Bladder microvascular endothelial cell (primary cell): ENCODE measurements around the gene ZNF512B. TPM values are rescaled to one million over a fixed set of nuclear protein-coding genes. Genes with fewer than 3 reads are reported as not detected.

Experiments used
- total RNA-seq: library from RNA; depleted of rRNA; stranded (reverse); fragments of >200 nt; gene quantifications from 2 replicates; pipeline ENCODE4 v1.2.3, GENCODE V29; 2014

Gene ZNF512B
- 6.3 and 10.5 TPM in 2 replicates for total RNA-seq

GRCh38 chr20:63969838-63970713 lies at the start of gene ZNF512B:
TSS of gene ZNF512B (minus strand) at chr20:63969930. CDS start at chr20:63967950, 1,980 bp downstream.

GRCh38 chr20:63980806-63981728 lies 11.3 kb upstream of the ZNF512B start, which contains the start of gene PRPF6:
TSS of gene PRPF6 (plus strand) at chr20:63981132. CDS start at chr20:63981246, 114 bp downstream.

GRCh38 chr20:63979557-63980316 lies 10.0 kb upstream of the ZNF512B start, which contains the start of gene SAMD10:
TSS of gene SAMD10 (minus strand) at chr20:63979642. CDS start at chr20:63979467, 175 bp downstream.

GRCh38 chr20:63955827-63956663 lies 13.7 kb downstream of the ZNF512B start, which contains the start of gene UCKL1:
TSS of gene UCKL1 (minus strand) at chr20:63956416. CDS start at chr20:63956372, 44 bp downstream.

Other genes starting within 250 kb of the ZNF512B start
- gene LIME1, start 233.3 kb downstream of the ZNF512B start, total RNA-seq: 1.9 and 3.2 TPM in 2 replicates
- 8.0 and 8.6 TPM in 2 replicates for gene SLC2A4RG, start 230.2 kb downstream of the ZNF512B start, total RNA-seq
- gene ZBTB46, start 138.7 kb downstream of the ZNF512B start, total RNA-seq: 28.7 and 46.9 TPM in 2 replicates
- not detected in 2 replicates for gene ABHD16B, start 108.4 kb downstream of the ZNF512B start, total RNA-seq
- 100 and 164 TPM in 2 replicates for gene TPD52L2, start 104.7 kb downstream of the ZNF512B start, total RNA-seq
- 56.2 and 97.5 TPM in 2 replicates for gene DNAJC5, start 74.8 kb downstream of the ZNF512B start, total RNA-seq
- 29.0 and 40.7 TPM in 2 replicates for gene UCKL1, start 13.5 kb downstream of the ZNF512B start, total RNA-seq
- 1.6 and 3.9 TPM in 2 replicates for gene SAMD10, start 9.7 kb upstream of the ZNF512B start, total RNA-seq
- 55.5 and 98.0 TPM in 2 replicates for gene PRPF6, start 11.2 kb upstream of the ZNF512B start, total RNA-seq
- gene C20orf204, start 66.3 kb upstream of the ZNF512B start, total RNA-seq: 2.8 and 4.5 TPM in 2 replicates
- 36.2 and 43.9 TPM in 2 replicates for gene SOX18, start 79.7 kb upstream of the ZNF512B start, total RNA-seq
- 26.4 and 32.9 TPM in 2 replicates for gene TCEA2, start 93.3 kb upstream of the ZNF512B start, total RNA-seq
- 17.2 and 20.6 TPM in 2 replicates for gene RGS19, start 109.6 kb upstream of the ZNF512B start, total RNA-seq
- gene OPRL1, start 110.2 kb upstream of the ZNF512B start, total RNA-seq: 1.3 and 5.0 TPM in 2 replicates
- gene LKAAEAR1, start 114.5 kb upstream of the ZNF512B start, total RNA-seq: 0.16 and 0.25 TPM in 2 replicates
- not detected in 2 replicates for gene NPBWR2, start 137.6 kb upstream of the ZNF512B start, total RNA-seq
- gene MYT1, start 194.5 kb upstream of the ZNF512B start, total RNA-seq: not detected in 2 replicates